ENCODE results near the gene TM7SF3.
A peak's percentile ranks its signal among the peaks of the same experiment; 100 is the strongest.

The TM7SF3 gene

DNA sequence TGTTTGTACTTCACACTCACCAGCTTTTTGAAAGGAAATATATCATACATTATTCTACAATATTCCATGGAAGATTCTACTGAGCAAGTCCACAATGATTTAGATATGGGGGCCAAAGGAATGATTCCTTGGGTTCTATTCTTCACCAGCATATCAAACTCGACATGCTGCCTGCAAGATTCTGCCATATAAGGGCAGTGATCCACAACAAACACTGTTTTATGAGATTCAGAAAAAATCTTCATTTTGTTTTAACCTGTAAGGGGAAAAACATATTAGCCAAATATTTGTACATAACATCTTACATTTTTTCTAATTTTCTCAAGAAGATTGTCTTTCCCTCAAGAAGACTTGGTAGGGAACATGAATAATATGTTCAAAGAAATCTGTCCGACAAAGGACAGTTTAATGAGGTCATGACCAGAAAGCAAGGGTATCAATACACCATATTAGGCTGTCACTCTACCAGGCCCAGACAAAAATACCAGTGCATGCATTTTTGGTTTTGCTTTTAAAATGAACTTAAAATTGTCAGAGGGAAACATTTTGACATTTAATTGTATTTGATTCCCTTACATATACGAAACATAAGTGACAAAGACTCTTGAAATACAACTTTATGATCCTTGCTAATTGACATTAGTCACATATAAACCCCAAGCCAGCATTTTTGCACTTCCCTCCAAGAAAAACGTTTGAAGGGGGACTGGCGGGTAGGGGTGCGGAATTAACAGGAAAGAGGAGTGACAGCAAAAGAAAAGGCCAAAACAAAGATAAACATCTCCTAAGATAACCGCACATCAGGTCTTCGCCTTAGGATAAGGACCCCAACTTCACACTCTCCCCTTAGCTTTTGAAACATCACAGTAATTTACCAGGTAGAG, 77.4 kb downstream of the TM7SF3 start:
- H3K4me3 ChIP-seq (replicated peaks; ENCODE audit: low read depth, low read length), result peak overlapping the region; percentile 94
- TF ChIP-seq, protein P1, sequence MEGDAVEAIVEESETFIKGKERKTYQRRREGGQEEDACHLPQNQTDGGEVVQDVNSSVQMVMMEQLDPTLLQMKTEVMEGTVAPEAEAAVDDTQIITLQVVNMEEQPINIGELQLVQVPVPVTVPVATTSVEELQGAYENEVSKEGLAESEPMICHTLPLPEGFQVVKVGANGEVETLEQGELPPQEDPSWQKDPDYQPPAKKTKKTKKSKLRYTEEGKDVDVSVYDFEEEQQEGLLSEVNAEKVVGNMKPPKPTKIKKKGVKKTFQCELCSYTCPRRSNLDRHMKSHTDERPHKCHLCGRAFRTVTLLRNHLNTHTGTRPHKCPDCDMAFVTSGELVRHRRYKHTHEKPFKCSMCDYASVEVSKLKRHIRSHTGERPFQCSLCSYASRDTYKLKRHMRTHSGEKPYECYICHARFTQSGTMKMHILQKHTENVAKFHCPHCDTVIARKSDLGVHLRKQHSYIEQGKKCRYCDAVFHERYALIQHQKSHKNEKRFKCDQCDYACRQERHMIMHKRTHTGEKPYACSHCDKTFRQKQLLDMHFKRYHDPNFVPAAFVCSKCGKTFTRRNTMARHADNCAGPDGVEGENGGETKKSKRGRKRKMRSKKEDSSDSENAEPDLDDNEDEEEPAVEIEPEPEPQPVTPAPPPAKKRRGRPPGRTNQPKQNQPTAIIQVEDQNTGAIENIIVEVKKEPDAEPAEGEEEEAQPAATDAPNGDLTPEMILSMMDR (IDR thresholded peaks at IDR 0.05; ENCODE audit: low read length, missing control alignments), result no peak
- DNase-seq (ENCODE audit: low read depth), result no peak

DNA sequence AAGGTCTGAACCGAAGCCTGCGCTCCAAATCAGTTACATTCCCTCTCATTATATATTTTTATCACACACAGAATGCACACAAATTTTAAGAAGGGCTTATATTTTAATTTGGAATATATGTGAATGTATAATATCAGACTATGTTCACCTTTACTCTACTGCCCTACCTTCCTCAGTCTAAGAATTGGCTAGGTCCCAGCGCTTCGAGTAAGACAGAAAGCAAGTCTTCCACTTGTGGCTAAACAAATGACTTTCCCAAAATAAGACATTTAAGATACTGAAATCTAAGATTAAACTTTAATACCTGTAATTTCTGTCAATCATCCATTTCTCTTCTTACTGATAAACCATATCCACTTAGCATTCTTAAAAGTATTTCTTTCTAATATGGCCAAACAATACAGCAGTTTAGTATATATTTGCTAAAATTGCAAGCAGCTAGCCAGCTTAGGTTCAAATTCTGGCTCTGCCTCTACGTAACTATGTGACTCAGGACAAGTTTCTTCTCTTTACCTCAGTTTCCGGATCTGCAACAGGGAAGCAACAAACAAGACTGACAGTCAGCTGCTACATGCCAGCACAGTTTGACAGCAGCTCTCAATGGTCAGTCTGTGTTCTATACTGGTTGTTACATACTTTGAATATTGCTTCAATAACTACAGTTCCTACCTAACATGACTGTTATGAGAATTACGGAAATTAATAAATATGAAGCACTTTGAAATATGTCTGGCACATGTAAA, 78.4 kb downstream of the TM7SF3 start:
- TF ChIP-seq, protein P1 (IDR thresholded peaks at IDR 0.05; ENCODE audit: low read length, missing control alignments), result no peak
- DNase-seq (ENCODE audit: low read depth), result no peak
- H3K4me3 ChIP-seq (replicated peaks; ENCODE audit: low read depth, low read length), result peak overlapping the region; percentile 94

DNA sequence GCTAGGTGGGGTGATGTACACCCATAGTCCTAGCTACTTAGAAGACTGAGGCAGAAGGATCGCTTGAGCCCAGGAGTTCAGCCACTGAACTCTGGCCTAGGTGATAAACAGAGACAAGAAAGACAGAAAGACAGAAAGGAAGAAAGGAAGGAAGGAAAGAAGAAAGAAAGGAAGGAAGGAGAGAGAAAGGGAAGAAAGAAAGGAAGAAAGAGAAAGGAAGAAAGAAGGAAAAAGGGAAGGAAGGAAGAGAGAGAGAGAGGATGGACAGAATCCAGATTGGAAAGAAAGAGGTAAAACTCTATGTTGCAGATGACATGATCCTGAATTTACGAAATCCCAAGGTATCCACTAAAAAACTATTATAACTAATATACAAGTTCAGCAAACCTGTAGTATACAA, 84.6 kb downstream of the TM7SF3 start:
- H3K4me3 ChIP-seq (replicated peaks; ENCODE audit: low read depth, low read length), result no peak overlapping the region
- DNase-seq (ENCODE audit: low read depth), result no peak
- TF ChIP-seq, protein P1 (IDR thresholded peaks at IDR 0.05; ENCODE audit: low read length, missing control alignments), result no peak

DNA sequence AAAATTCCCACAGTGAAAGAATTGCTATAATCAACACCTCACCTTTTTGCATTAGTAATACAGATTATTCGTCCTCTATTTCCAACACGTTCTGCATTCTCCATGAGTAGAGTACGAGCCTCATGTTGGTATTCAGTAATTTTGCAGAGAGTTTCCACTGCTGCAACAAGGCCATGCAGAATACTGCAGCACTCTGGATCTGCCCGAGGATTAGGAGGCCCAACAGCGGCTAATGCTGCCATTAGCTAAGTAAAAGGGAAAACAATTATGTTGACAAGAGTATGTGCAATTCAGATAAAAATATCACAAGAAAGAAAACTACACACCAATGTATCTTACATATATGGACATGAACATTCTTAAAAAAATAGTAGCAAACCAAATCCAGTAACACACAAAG, 85.5 kb downstream of the TM7SF3 start:
- DNase-seq (ENCODE audit: low read depth), result no peak
- TF ChIP-seq, protein P1 (IDR thresholded peaks at IDR 0.05; ENCODE audit: low read length, missing control alignments), result no peak
- no peak overlapping the region for H3K4me3 ChIP-seq (replicated peaks; ENCODE audit: low read depth, low read length)

Data from fibroblast of pulmonary artery (primary cell).